Activated T-helper 9 cell treated with anti-CD3 and anti-CD28 coated beads, Interleukin-2, amount 50 U/mL, for 16 hours (primary cell): ENCODE results near the gene ENDOU.
"Not testable (repeated sequence)": the region's sequence is repeated elsewhere in the genome, so short reads cannot be mapped to it uniquely, and the experiment has no call there.

Experiments
- DNase-seq: peaks from one replicate; pipeline ENCODE4 v3.0.0-alpha.2; 2020; ENCODE audit warnings: low read depth

The ENDOU gene

DNA sequence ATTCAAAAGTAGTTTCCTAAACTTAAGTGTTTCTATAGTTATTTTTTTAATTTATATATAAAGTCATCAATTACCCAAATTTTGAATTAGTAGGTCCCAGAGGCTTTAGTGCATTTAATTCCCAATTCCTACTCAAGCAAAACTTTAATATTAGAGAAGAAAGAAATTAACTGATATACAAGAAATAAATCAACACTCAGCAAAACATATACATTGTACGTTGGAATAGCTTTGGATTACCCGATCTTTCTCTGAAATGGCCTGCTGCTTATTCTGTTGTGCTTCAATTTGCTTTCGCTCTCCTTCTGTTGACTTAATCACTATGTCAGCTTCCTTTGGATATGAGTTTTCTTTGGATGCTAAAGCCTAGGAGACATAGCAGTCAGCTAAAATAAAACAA is 37.7 kb downstream of the ENDOU start:
- no peak for DNase-seq

DNA sequence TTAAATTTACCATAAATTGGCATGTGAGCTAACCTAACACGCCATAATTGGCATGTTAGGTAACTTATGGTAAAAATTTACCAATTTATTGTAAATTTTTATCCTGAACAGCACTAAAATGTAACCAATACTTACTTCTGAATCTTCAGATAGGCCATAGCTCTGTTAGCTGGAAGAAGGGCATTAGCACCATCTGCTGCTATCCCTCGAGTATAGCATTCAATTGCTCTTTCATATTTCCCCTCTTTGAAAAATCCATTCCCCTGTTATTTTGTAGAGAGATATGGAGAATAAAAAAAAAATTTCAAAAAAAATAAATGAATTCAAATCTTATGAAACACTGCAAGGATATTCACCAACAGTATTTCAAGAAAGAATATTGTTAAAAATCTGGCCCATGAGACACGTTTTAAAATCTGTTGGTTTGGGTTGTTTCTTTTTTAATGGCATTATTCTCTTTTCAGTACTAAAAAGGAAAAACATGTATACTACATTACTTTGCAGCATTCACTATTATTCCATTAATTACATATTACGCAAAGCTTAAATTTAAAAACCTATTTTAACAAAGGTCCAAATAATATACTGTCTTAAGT is 38.5 kb downstream of the ENDOU start:
- DNase-seq: no peak

DNA sequence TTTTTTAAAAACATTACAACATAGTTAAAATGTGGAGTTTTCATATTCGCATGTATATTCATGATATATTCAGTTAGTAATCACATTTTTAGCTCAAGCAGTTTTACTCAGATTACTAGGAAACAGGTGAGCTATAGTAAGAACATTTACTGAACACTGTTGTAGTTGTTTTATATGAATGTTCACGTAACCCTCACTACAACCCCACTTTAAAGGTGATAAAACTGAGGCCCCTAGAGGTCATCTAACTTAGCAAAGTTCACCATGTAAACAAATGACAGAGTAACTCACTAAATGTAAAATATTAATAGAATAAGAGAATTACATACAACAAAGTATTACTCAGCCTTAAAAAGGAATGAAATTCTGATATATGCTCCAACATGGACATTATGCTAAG is 45.5 kb downstream of the ENDOU start:
- DNase-seq: no peak

DNA sequence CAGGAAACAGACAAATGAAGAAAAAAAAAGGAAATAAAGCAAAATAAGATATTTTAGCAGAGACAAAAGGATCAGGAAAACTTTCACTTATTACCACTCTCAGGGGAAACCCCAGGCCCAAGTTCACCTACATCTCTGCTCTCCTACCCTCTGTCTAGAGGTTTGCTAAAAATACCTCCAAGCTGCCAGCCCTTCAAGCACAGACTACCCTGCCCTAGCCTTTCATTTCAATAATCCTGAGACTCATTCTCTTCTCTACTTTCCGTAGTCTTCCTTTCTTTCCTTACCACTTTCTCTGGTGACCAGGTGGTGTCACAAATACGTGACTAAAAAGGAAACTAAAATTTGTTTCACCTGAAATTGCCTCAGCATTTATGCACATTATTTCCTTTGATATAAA is 53.2 kb downstream of the ENDOU start:
- no peak for DNase-seq

DNA sequence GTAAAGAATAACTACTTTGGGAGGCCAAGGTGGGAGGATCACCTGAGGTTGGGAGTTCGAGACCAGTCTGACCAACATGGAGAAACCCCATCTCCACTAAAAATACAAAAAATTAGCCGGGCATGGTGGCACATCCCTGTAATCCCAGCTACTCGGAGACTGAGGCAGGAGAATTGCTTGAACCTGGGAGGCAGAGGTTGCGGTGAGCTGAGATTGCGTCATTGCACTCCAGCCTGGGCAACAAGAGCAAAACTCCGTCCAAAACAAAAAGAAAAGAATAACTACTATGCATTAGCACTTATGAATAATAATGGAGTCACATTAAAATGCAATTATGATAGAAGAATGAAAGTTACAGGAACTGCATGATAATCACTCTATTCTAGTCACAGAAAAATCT is 57.4 kb downstream of the ENDOU start:
- not testable (repeated sequence) for DNase-seq
